ENCODE data around the gene INPP5E.

Gene INPP5E

GRCh38 chr9:136462664-136463063 is 23.0 kb upstream of the INPP5E start:
- TF ChIP-seq Cebpa-rat (IDR thresholded peaks at IDR 0.05), result no peak
- H4K20me1 ChIP-seq, result peaks cover 94% of the 10 kb centered on the region
- H3K36me3 ChIP-seq, result peaks cover 100% of the 10 kb centered on the region
- H3K9me3 ChIP-seq, result no peaks in the 10 kb centered on the region
- no peak overlapping the region for H3K9ac ChIP-seq
- H3K27ac ChIP-seq, result no peak overlapping the region
- no peak overlapping the region for H3K4me3 ChIP-seq
- no peak overlapping the region for H3K4me2 ChIP-seq
- no peaks in the 10 kb centered on the region for H3K4me1 ChIP-seq
- H3K27me3 ChIP-seq, result no peaks in the 10 kb centered on the region

GRCh38 chr9:136460772-136461325 is 21.2 kb upstream of the INPP5E start:
- Histone ChIP-seq H3K36me3 (peaks cover 100% of the 10 kb centered on the region), H3K9me3 (no peaks in the 10 kb centered on the region), H3K27ac (no peak overlapping the region), H3K4me1 (peaks cover 1% of the 10 kb centered on the region), H4K20me1 (peaks cover 94% of the 10 kb centered on the region), H3K9ac (no peak overlapping the region), H3K27me3 (no peaks in the 10 kb centered on the region), H3K4me3 (no peak overlapping the region), H3K4me2 (no peak overlapping the region)
- TF ChIP-seq Cebpa-rat (IDR thresholded peaks at IDR 0.05), result no peak

GRCh38 chr9:136459425-136459824 is 19.8 kb upstream of the INPP5E start:
- H4K20me1 ChIP-seq, result peaks cover 94% of the 10 kb centered on the region
- peaks cover 100% of the 10 kb centered on the region for H3K36me3 ChIP-seq
- H3K4me3 ChIP-seq, result no peak overlapping the region
- no peak overlapping the region for H3K4me2 ChIP-seq
- TF ChIP-seq Cebpa-rat (IDR thresholded peaks at IDR 0.05), result no peak
- no peaks in the 10 kb centered on the region for H3K9me3 ChIP-seq
- no peak overlapping the region for H3K27ac ChIP-seq
- H3K9ac ChIP-seq, result no peak overlapping the region
- H3K4me1 ChIP-seq, result peaks cover 16% of the 10 kb centered on the region
- H3K27me3 ChIP-seq, result no peaks in the 10 kb centered on the region

DNA sequence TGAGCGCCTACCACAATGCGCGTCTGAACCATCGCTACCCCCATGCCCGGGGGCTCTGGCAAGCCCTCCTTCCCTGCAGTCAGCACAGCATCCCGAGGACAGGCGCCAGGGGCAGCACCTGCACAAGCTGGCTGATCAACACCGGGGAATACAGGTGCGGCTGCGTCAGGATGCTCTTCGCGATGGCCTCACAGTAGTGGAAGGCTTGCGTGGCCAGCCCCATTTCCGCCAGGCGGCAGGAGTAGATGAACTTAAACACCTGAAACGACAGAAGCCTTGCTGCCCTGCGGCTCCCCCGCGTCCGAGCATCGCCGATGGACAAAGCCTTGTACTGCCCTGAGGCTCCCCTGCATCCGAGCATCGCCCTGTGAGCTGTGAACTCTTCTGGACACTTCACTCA is 17.7 kb upstream of the INPP5E start:
- no peak overlapping the region for H3K4me2 ChIP-seq
- TF ChIP-seq Cebpa-rat (IDR thresholded peaks at IDR 0.05), result no peak
- H3K4me1 ChIP-seq, result peaks cover 37% of the 10 kb centered on the region
- H3K27ac ChIP-seq, result no peak overlapping the region
- H4K20me1 ChIP-seq, result peaks cover 94% of the 10 kb centered on the region
- H3K4me3 ChIP-seq, result no peak overlapping the region
- H3K9me3 ChIP-seq, result no peaks in the 10 kb centered on the region
- H3K36me3 ChIP-seq, result peaks cover 99% of the 10 kb centered on the region
- H3K9ac ChIP-seq, result no peak overlapping the region
- H3K27me3 ChIP-seq, result no peaks in the 10 kb centered on the region

DNA sequence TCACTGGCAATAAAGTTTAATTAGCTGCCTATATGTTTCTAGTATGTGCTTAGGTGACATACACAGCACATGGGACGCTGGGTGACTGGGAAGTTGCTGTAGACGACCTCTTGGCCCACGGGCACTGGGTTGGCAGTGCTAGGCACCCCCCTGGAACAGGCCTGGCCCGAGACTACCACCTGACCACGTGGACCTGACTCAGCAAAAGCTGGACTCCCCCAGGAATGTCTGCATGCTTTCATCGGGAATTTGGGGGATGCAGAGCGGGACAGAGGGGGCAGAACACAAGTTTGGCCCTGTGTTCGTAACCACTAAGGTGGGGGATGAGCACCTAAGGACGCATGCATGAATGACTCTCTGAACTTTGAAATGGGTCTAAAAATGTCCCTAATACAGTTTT is 16.6 kb upstream of the INPP5E start:
- H3K4me2 ChIP-seq, result no peak overlapping the region
- H3K4me1 ChIP-seq, result peaks cover 47% of the 10 kb centered on the region
- H3K36me3 ChIP-seq, result peaks cover 92% of the 10 kb centered on the region
- H3K9me3 ChIP-seq, result no peaks in the 10 kb centered on the region
- no peak overlapping the region for H3K4me3 ChIP-seq
- H3K27ac ChIP-seq, result no peak overlapping the region
- H3K27me3 ChIP-seq, result no peaks in the 10 kb centered on the region
- H4K20me1 ChIP-seq, result peaks cover 94% of the 10 kb centered on the region
- no peak overlapping the region for H3K9ac ChIP-seq
- TF ChIP-seq Cebpa-rat (IDR thresholded peaks at IDR 0.05), result no peak

DNA sequence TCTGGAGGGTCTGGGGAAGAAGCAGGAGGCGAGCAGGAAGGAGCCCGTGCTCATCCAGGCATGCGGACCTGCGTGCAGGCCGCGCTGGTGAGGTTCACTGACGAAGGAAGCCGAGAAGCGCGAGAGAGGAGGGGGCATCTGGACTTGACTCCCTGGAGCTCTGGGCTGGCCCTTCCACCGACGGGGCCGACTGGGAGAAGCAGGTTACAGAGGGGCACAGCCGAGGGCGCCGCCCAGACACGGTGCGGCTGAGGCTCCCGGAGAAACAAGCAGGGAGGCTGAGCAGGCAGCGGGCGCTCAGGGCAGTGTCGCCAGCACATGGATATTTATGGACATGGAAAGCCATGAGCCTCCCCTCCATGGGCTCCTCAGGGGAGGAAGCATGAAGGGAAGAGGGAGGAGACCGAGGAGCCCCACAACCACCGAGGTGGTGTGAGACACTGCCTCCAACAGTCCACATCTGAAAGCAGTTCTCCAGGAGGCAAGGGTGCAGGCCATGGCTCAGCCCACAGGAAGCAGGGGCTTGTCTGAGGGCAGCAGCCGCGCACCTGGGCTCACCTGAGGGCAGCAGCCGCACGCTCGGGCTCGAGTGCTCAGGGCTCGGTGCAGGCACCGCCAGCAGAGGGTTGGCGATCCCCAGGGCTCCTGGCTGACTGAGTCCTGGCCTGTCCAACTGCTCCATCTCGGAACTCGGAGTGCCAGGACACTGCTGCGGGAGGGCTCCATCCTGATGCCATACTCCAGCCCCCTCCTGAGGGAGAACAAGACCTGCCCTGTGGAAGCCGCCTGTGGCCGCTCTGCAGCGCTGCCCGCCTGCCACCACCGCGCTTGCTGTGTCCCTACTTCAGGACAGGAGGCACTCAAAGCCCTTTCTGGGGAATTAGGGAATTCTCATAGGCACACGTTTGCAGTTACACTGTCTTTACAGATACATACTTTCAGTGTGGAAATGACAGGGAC is 15.7 kb upstream of the INPP5E start:
- Histone ChIP-seq H3K27ac (peak overlapping the region; percentile 65), H3K9me3 (no peaks in the 10 kb centered on the region), H3K9ac (peak overlapping the region; percentile 36; the same call in 1 of the 2 replicates), H4K20me1 (peaks cover 96% of the 10 kb centered on the region), H3K4me2 (peak overlapping the region; percentile 76), H3K4me3 (no peak overlapping the region), H3K36me3 (peaks cover 92% of the 10 kb centered on the region), H3K4me1 (peaks cover 57% of the 10 kb centered on the region), H3K27me3 (no peaks in the 10 kb centered on the region)
- TF ChIP-seq Cebpa-rat (IDR thresholded peaks at IDR 0.05), result no peak

GRCh38 chr9:136454026-136454796 is 14.6 kb upstream of the INPP5E start:
- peak overlapping the region; percentile 76 for H3K4me2 ChIP-seq
- peak overlapping the region; percentile 36; the same call in 1 of the 2 replicates for H3K9ac ChIP-seq
- no peaks in the 10 kb centered on the region for H3K27me3 ChIP-seq

DNA sequence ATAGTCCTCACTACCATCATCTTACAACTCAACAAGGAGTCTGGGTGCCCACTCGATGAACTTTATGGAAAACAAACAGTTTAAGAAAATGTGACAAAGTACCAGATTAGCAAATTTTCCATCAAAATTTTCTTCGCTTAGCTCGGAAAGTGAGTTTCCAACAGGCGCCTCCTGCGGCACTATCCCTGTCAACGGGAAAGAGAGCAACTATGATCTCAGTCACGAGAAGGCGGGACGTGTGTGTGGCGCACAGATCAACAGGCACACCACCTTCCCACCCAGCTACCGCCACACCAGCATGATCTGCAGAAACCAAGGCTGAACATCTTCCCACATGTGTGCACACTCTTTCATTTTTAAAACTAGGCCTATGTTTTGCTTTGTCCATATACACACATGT is 13.7 kb upstream of the INPP5E start:
- H3K4me1 ChIP-seq, result peaks cover 75% of the 10 kb centered on the region
- H3K36me3 ChIP-seq, result peaks cover 92% of the 10 kb centered on the region
- H3K4me3 ChIP-seq, result no peak overlapping the region
- H3K9me3 ChIP-seq, result no peaks in the 10 kb centered on the region
- H3K27me3 ChIP-seq, result no peaks in the 10 kb centered on the region
- no peak overlapping the region for H3K27ac ChIP-seq
- no peak for TF ChIP-seq Cebpa-rat (IDR thresholded peaks at IDR 0.05)
- peaks cover 98% of the 10 kb centered on the region for H4K20me1 ChIP-seq
- no peak overlapping the region for H3K9ac ChIP-seq
- peak overlapping the region; percentile 76 for H3K4me2 ChIP-seq

More at GRCh38 chr9:136454026-136454796, 14.6 kb upstream of the INPP5E start:
- H3K27ac ChIP-seq, result peak overlapping the region; percentile 65
- H3K9me3 ChIP-seq, result no peaks in the 10 kb centered on the region
- peaks cover 66% of the 10 kb centered on the region for H3K4me1 ChIP-seq
- H3K4me3 ChIP-seq, result no peak overlapping the region
- no peak for TF ChIP-seq Cebpa-rat (IDR thresholded peaks at IDR 0.05)
- H3K36me3 ChIP-seq, result peaks cover 92% of the 10 kb centered on the region
- peaks cover 97% of the 10 kb centered on the region for H4K20me1 ChIP-seq

DNA sequence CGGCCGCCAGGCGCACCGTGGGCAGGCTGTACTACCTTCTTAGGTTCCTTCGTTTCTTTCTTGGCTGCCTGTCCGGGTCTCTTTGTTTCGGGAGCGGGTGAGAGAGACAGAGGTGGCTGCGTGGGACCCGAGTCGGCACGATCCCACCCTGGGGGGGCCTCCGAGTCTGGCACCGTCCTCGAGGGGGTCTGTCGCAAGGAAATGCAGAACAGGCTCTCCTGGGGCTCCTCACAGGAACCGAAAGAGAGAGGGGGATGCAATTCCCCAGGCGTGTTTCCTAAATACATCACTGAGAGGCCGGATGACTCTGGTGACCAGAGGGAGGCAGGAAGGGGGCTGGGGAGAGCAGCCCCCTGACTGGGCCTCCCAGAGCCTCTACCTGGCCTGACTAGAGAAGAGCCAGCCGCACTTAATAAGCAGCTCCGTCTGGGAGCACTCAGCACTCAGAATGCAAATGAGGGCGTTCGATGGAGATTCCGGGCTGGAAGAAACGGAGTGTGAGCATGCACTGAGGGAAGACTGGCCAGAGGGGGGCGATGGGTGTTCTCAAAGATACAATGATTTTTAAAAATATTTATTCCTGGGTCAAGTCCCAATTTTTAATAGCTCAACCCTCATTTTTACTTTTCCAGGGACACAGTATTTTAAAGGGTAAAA is 11.7 kb upstream of the INPP5E start:
- peaks cover 95% of the 10 kb centered on the region for H3K4me1 ChIP-seq
- peaks cover 100% of the 10 kb centered on the region for H4K20me1 ChIP-seq
- peaks cover 85% of the 10 kb centered on the region for H3K36me3 ChIP-seq
- H3K9me3 ChIP-seq, result no peaks in the 10 kb centered on the region
- no peak for TF ChIP-seq Cebpa-rat (IDR thresholded peaks at IDR 0.05)
- H3K27ac ChIP-seq, result no peak overlapping the region
- H3K27me3 ChIP-seq, result no peaks in the 10 kb centered on the region
- peak overlapping the region; percentile 91 for H3K4me2 ChIP-seq
- H3K9ac ChIP-seq, result peak overlapping the region; percentile 47; the same call in 1 of the 2 replicates
- H3K4me3 ChIP-seq, result peak overlapping the region; percentile 40

Measured in BLaER1 (cell line).